Endothelial cell of umbilical vein (primary cell): ENCODE results near the gene GNAT1. TPM values are rescaled to one million over a fixed set of nuclear protein-coding genes. Genes with fewer than 3 reads are reported as not detected.

ENCODE experiments used
- BruUV-seq: library from RNA; stranded (reverse); fragments of 400-500 nt; replicated peaks from 2 replicates; lab custom pipeline; 2021; lab: Mats Ljungman, UMichigan
- CTCF ChIA-PET: fragments of 300-600, 350-600 bp; sonication (Branson Sonifier 250); formaldehyde crosslinking; loops from one replicate; lab custom pipeline; 2021; ENCODE audit warnings: antibody characterized with exemption, inconsistent platforms; lab: Charles Lee
- POLR2A ChIA-PET: fragments of 300-600, 350-600 bp; sonication (Branson Sonifier 250); formaldehyde crosslinking; loops from one replicate; lab custom pipeline; 2021; ENCODE audit warnings: antibody characterized with exemption, inconsistent platforms; lab: Charles Lee
- DNase-seq: peaks from one replicate; pipeline ENCODE4 v3.0.0-alpha.2; 2011; ENCODE audit warnings: low read depth, low spot score
- FAIRE-seq: peaks from 2 replicates; lab custom pipeline; 2011; peaks lifted over from hg19 to GRCh38; lab: Jason Lieb, UNC
- H2AFZ ChIP-seq: 2 replicates; pipeline ENCODE4 v1.6.0; 2012; ENCODE audit warnings: low read depth, low read length, control low read depth, inconsistent platforms
- H3K27ac ChIP-seq: 2 replicates; pipeline ENCODE4 v1.5.1; 2011; ENCODE audit warnings: low read depth, mild to moderate bottlenecking, control low read depth, low read length, moderate library complexity; ENCODE audit not compliant: insufficient read depth
- H3K27me3 ChIP-seq, 2 experiments: 2 replicates each; pipeline versions ENCODE4 v1.6.0 to v1.6.1; 2011; ENCODE audit warnings: low read length in 2 of 2, mixed read lengths in 1 of 2; ENCODE audit not compliant: control insufficient read depth in 2 of 2, insufficient read depth in 2 of 2
- H3K36me3 ChIP-seq, 2 experiments: 2 replicates in 1 of 2; 3 replicates in 1 of 2; pipeline ENCODE4 v1.5.1; 2011; ENCODE audit warnings: low read length in 2 of 2, mild to moderate bottlenecking in 1 of 2, moderate library complexity in 1 of 2; ENCODE audit not compliant: control insufficient read depth in 2 of 2, insufficient read depth in 2 of 2; ENCODE audit errors: extremely low read depth in 1 of 2
- H3K4me1 ChIP-seq: 3 replicates; pipeline ENCODE4 v1.5.1; 2011; ENCODE audit warnings: mild to moderate bottlenecking, low read length; ENCODE audit not compliant: control insufficient read depth, insufficient read depth; ENCODE audit errors: extremely low read depth
- H3K4me2 ChIP-seq: 2 replicates; pipeline ENCODE4 v1.6.1; 2011; ENCODE audit warnings: low read length, control low read depth, mixed read lengths; ENCODE audit not compliant: insufficient read depth
- H3K4me3 ChIP-seq, 3 experiments: fragments of 200-600 bp in 1 of 3; sonication (generic), shearing (Covaris generic) in 1 of 3; replicated peaks in 1 of 3; 2 replicates each; pipeline ENCODE4 v1.5.1; 2011 to 2016; ENCODE audit warnings: control low read depth in 3 of 3, low read length in 3 of 3, mild to moderate bottlenecking in 2 of 3, inconsistent platforms in 1 of 3, low read depth in 1 of 3, moderate library complexity in 1 of 3; ENCODE audit not compliant: insufficient read depth in 1 of 3
- H3K79me2 ChIP-seq: 2 replicates; pipeline ENCODE4 v1.6.0; 2012; ENCODE audit warnings: low read length, inconsistent platforms; ENCODE audit not compliant: control insufficient read depth, insufficient read depth
- H3K9ac ChIP-seq: replicated peaks from 2 replicates; pipeline ENCODE3; 2011; ENCODE audit warnings: low read length, control low read depth; ENCODE audit not compliant: insufficient read depth; ENCODE audit errors: extremely low read depth
- H3K9me1 ChIP-seq: replicated peaks from 3 replicates; pipeline ENCODE4 v1.6.0; 2011; ENCODE audit warnings: mild to moderate bottlenecking, low read length; ENCODE audit not compliant: control insufficient read depth, insufficient read depth; ENCODE audit errors: extremely low read depth
- H3K9me3 ChIP-seq: replicated peaks from 2 replicates; pipeline ENCODE4 v1.5.1; 2012; ENCODE audit warnings: low read length, inconsistent platforms; ENCODE audit not compliant: control insufficient read depth, insufficient read depth
- H4K20me1 ChIP-seq: replicated peaks from 2 replicates; pipeline ENCODE3; 2011; ENCODE audit warnings: mild to moderate bottlenecking, low read length; ENCODE audit not compliant: control insufficient read depth, insufficient read depth; ENCODE audit errors: extremely low read depth
- CTCF ChIP-seq, 2 donors: IDR thresholded peaks; 1 replicate in 1 of 2; 2 replicates in 1 of 2; pipeline ENCODE4 v1.5.1; 2011; ENCODE audit warnings: low read length in 2 of 2, mild to moderate bottlenecking in 2 of 2, moderate library complexity in 2 of 2, control low read depth in 1 of 2, inconsistent platforms in 1 of 2, low read depth in 1 of 2; ENCODE audit not compliant: insufficient read depth in 1 of 2; ENCODE audit errors: extremely low read depth in 1 of 2
- FOS ChIP-seq: IDR thresholded peaks from 2 replicates; pipeline ENCODE4 v1.6.1; 2011; ENCODE audit warnings: mild to moderate bottlenecking, low read length, moderate library complexity, borderline replicate concordance; ENCODE audit not compliant: insufficient read depth
- GATA2 ChIP-seq: IDR thresholded peaks from 2 replicates; pipeline ENCODE4 v1.7.0; 2011; ENCODE audit warnings: low read depth, mild to moderate bottlenecking, moderate library complexity, mixed read lengths, low read length; ENCODE audit not compliant: insufficient read length, insufficient read depth
- dilution Hi-C: fragments of 300-500 bp; cut with MboI; formaldehyde crosslinking; loops from one replicate; pipeline ENCODE4 v1.15.0; 2019; ENCODE audit warnings: low sequenced_read_pairs; ENCODE audit not compliant: extremely low pct_ligation_motif_present
- intact Hi-C: fragments of 100-400 bp; cut with micrococcal nuclease; formaldehyde crosslinking; loops from one replicate; pipeline ENCODE4 v1.10.0; 2022
- polyA plus RNA-seq, 4 experiments: library from polyadenylated mRNA; depleted of rRNA in 3 of 4; stranded (reverse) in 3 of 4; unstranded in 1 of 4; fragments of >200 nt; gene quantifications; 2 replicates each; pipeline versions ENCODE4 v1.2.1 to v1.2.3, GENCODE V29; 2011 to 2012; ENCODE audit warnings: missing spikeins in 1 of 4
- total RNA-seq: library from RNA; stranded (reverse); gene quantifications from 2 replicates; pipeline ENCODE4 v1.2.3, GENCODE V29; 2021

GNAT1 gene
- total and polyA plus RNA-seq, 2 donors (not counting 3 experiments of a cell fraction or from before 2014, with no cell fraction given), result 0.77 TPM; not detected in 1

GRCh38 chr3:50154476-50154839 is 37.0 kb upstream of the GNAT1 start:
- intact Hi-C loops (loop anchor here (1.0 kb wide), 2 partner anchors 16 to 33 kb away; no protein-coding TSS in a partner anchor), dilution Hi-C loops (no loop called here)
- CTCF ChIA-PET, result interaction anchor here (1.1 to 3.8 kb wide), 6 partner anchors 17 to 37 kb away, joined by 3 to 40 read pairs (median 12); no protein-coding TSS in a partner anchor
- peak; percentile 33 for FAIRE-seq
- Histone ChIP-seq H3K4me2 (peak overlapping the region; percentile 66), H3K27ac (no peak overlapping the region), H4K20me1 (no peaks in the 10 kb centered on the region), H2AFZ (peak overlapping the region; percentile 53), H3K9ac (no peak overlapping the region), H3K27me3 (no peaks in the 10 kb centered on the region), H3K9me1 (no peaks in the 10 kb centered on the region), H3K4me3 (peak overlapping the region; percentile 14 to 77 (median 37)), H3K4me1 (peaks cover 45% of the 10 kb centered on the region), H3K36me3 (no peaks in the 10 kb centered on the region), H3K79me2 (peaks cover 36% of the 10 kb centered on the region), H3K9me3 (no peaks in the 10 kb centered on the region)
- POLR2A ChIA-PET, result no interaction called here
- no TSS peak for BruUV-seq
- TF ChIP-seq FOS (no peak), GATA2 (no peak), CTCF (IDR thresholded peaks at IDR 0.05; ENCODE audit: extremely low read depth in 1 of 2, insufficient read depth in 1 of 2, low read depth in 1 of 2, low read length in 2 of 2) (peak; percentile 45 to 71)
- peak; percentile 47 for DNase-seq
